Mammary epithelial cell (primary cell): ENCODE data around the gene CPEB2.

ENCODE experiments used
- EZH2 ChIP-seq: IDR thresholded peaks from 2 replicates; pipeline ENCODE4 v1.6.1; 2012; ENCODE audit warnings: low read length, inconsistent platforms, borderline replicate concordance
- TF ChIP-seq, protein P1 (sequence below), 2 donors: IDR thresholded peaks in 1 of 2; conservative IDR thresholded peaks in 1 of 2; 2 replicates each; pipeline ENCODE4 v1.5.1; 2011 to 2012; ENCODE audit warnings: inconsistent platforms in 2 of 2, low read length in 2 of 2, mild to moderate bottlenecking in 2 of 2, control low read depth in 1 of 2, low read depth in 1 of 2; ENCODE audit not compliant: insufficient read depth in 1 of 2; ENCODE audit errors: extremely low read depth in 1 of 2

DNA sequence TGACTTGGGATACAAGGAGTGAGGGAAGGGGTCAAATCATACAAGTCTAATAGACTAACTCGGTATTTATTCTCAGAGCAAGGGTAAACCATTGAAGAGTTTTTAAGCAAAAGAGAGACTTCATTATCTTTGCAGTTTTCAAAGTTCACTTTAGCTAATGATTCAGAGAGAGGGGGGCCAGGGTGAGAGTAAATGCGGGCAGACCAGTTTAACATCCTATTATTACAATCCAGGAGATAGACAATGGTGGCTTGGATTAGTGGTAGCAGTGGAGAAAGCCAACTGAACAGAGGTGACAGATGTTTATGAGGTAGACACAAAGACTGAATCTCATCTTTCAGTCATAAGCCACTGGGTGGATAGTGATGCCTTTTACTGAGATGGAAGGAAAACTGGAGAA, 57.9 kb downstream of the CPEB2 start:
- TF ChIP-seq, protein P1, sequence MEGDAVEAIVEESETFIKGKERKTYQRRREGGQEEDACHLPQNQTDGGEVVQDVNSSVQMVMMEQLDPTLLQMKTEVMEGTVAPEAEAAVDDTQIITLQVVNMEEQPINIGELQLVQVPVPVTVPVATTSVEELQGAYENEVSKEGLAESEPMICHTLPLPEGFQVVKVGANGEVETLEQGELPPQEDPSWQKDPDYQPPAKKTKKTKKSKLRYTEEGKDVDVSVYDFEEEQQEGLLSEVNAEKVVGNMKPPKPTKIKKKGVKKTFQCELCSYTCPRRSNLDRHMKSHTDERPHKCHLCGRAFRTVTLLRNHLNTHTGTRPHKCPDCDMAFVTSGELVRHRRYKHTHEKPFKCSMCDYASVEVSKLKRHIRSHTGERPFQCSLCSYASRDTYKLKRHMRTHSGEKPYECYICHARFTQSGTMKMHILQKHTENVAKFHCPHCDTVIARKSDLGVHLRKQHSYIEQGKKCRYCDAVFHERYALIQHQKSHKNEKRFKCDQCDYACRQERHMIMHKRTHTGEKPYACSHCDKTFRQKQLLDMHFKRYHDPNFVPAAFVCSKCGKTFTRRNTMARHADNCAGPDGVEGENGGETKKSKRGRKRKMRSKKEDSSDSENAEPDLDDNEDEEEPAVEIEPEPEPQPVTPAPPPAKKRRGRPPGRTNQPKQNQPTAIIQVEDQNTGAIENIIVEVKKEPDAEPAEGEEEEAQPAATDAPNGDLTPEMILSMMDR (conservative IDR thresholded peaks at IDR 0.05 in 1 of 2, IDR thresholded peaks at IDR 0.05 in 1 of 2; ENCODE audit: extremely low read depth in 1 of 2, insufficient read depth in 1 of 2, low read depth in 1 of 2, low read length in 2 of 2) = no peak
- TF ChIP-seq EZH2 = no peak
